ENCODE measurements around the gene NPSR1. TPM values are rescaled to one million over a fixed set of nuclear protein-coding genes. Genes with fewer than 3 reads are reported as not detected.
"Not testable (repeated sequence)": the region's sequence is repeated elsewhere in the genome, so short reads cannot be mapped to it uniquely, and the experiment has no call there.

The NPSR1 gene
- polyA plus RNA-seq, 5 donors = 0.09 TPM; not detected in 4

- no peak for DNase-seq
These were observed 178.0 kb downstream of the NPSR1 start for GRCh38 chr7:34835901-34836600.

- DNase-seq = no peak
These were observed 179.3 kb downstream of the NPSR1 start for GRCh38 chr7:34837316-34837715.

- no peak for DNase-seq
These were observed 179.8 kb downstream of the NPSR1 start for GRCh38 chr7:34837801-34838201.

GRCh38 chr7:34838329-34838728 is 180.3 kb downstream of the NPSR1 start:
- DNase-seq = no peak

GRCh38 chr7:34839645-34840044 is 181.6 kb downstream of the NPSR1 start:
- DNase-seq = no peak

GRCh38 chr7:34840176-34840785 is 182.3 kb downstream of the NPSR1 start:
- DNase-seq = no peak

- DNase-seq = no peak
These were observed 183.3 kb downstream of the NPSR1 start for GRCh38 chr7:34841326-34841725.

- DNase-seq = no peak
These were observed 184.8 kb downstream of the NPSR1 start for GRCh38 chr7:34842782-34843181.

- DNase-seq = no peak
These were observed 186.4 kb downstream of the NPSR1 start for GRCh38 chr7:34844406-34844805.

GRCh38 chr7:34844936-34845665 is 187.1 kb downstream of the NPSR1 start:
- DNase-seq = no peak

- DNase-seq = no peak
These were observed 187.8 kb downstream of the NPSR1 start for GRCh38 chr7:34845666-34846361.

- no peak for DNase-seq
These were observed 189.0 kb downstream of the NPSR1 start for GRCh38 chr7:34846976-34847375.

- DNase-seq = no peak
These were observed 190.7 kb downstream of the NPSR1 start for GRCh38 chr7:34848670-34849069.

GRCh38 chr7:34849163-34849960 is 191.3 kb downstream of the NPSR1 start:
- no peak for DNase-seq

GRCh38 chr7:34849986-34850385 is 192.0 kb downstream of the NPSR1 start:
- no peak for DNase-seq

- no peak for DNase-seq
These were observed 192.7 kb downstream of the NPSR1 start for GRCh38 chr7:34850681-34851080.

- no peak for DNase-seq
These were observed 193.4 kb downstream of the NPSR1 start for GRCh38 chr7:34851431-34851830.

GRCh38 chr7:34858444-34858843 is 200.4 kb downstream of the NPSR1 start:
- not testable (repeated sequence) for DNase-seq

GRCh38 chr7:34859281-34859680 is 201.3 kb downstream of the NPSR1 start:
- DNase-seq = not testable (repeated sequence)

- not testable (repeated sequence) for DNase-seq
These were observed 208.2 kb downstream of the NPSR1 start for GRCh38 chr7:34866222-34866621.

- DNase-seq = not testable (repeated sequence)
These were observed 209.3 kb downstream of the NPSR1 start for GRCh38 chr7:34867341-34867740.
